CD14-positive monocyte (primary cell): ENCODE data around the gene PTPRD. TPM values are rescaled to one million over a fixed set of nuclear protein-coding genes. Genes with fewer than 3 reads are reported as not detected.

Experiments used
- DNase-seq, 3 donors: peaks; one replicate each; pipeline ENCODE4 v3.0.0-alpha.2; 2011 to 2022
- H2AFZ ChIP-seq: 2 replicates; pipeline ENCODE4 v1.6.0; 2012; ENCODE audit warnings: mild to moderate bottlenecking, low read depth, low read length, inconsistent platforms; ENCODE audit not compliant: insufficient read depth, poor library complexity, severe bottlenecking
- H3K27ac ChIP-seq, 2 donors: 1 replicate in 1 of 2; 2 replicates in 1 of 2; pipeline ENCODE4 v1.5.1; 2012 to 2013; ENCODE audit warnings: low read length in 2 of 2, control low read depth in 1 of 2, inconsistent platforms in 1 of 2, low read depth in 1 of 2, mild to moderate bottlenecking in 1 of 2
- H3K27me3 ChIP-seq, 2 donors: one replicate each; pipeline versions ENCODE4 v1.6.0 to v1.6.1; 2011 to 2013; ENCODE audit warnings: low read length in 2 of 2; ENCODE audit not compliant: control insufficient read depth in 2 of 2, insufficient read depth in 2 of 2
- H3K36me3 ChIP-seq, 2 donors: replicated peaks in 1 of 2; 1 replicate in 1 of 2; 2 replicates in 1 of 2; pipeline versions ENCODE4 v1.5.1 to v1.6.1; 2012 to 2013; ENCODE audit warnings: low read length in 2 of 2, control low read depth in 1 of 2, inconsistent platforms in 1 of 2, mild to moderate bottlenecking in 1 of 2; ENCODE audit not compliant: insufficient read depth in 2 of 2, control insufficient read depth in 1 of 2
- H3K4me1 ChIP-seq, 2 donors: 1 replicate in 1 of 2; 2 replicates in 1 of 2; pipeline versions ENCODE4 v1.5.1 to v1.6.1; 2012 to 2013; ENCODE audit warnings: low read length in 2 of 2, control low read depth in 1 of 2, inconsistent platforms in 1 of 2, mild to moderate bottlenecking in 1 of 2, moderate library complexity in 1 of 2; ENCODE audit not compliant: insufficient read depth in 2 of 2, control insufficient read depth in 1 of 2
- H3K4me2 ChIP-seq: replicated peaks from 2 replicates; pipeline ENCODE3; 2012; ENCODE audit warnings: low read length, moderate library complexity, mild to moderate bottlenecking; ENCODE audit not compliant: poor library complexity, severe bottlenecking; ENCODE audit errors: extremely low read depth
- H3K4me3 ChIP-seq, 3 experiments: fragments of 200-600 bp in 1 of 3; sonication (generic) in 1 of 3; replicated peaks in 1 of 3; 1 replicate in 2 of 3; 2 replicates in 1 of 3; pipeline ENCODE4 v1.5.1; 2011 to 2013; ENCODE audit warnings: low read length in 3 of 3, mild to moderate bottlenecking in 3 of 3, control low read depth in 2 of 3, low read depth in 2 of 3, inconsistent platforms in 1 of 3, moderate library complexity in 1 of 3
- H3K79me2 ChIP-seq: 2 replicates; pipeline ENCODE4 v1.6.0; 2012; ENCODE audit warnings: mild to moderate bottlenecking, control low read depth, inconsistent platforms, low read length, moderate library complexity; ENCODE audit not compliant: insufficient read depth
- H3K9ac ChIP-seq: 2 replicates; pipeline ENCODE4 v1.6.0; 2017; ENCODE audit warnings: low read length, mild to moderate bottlenecking; ENCODE audit not compliant: insufficient read depth, poor library complexity, severe bottlenecking
- H3K9me3 ChIP-seq, 2 donors: replicated peaks in 1 of 2; 1 replicate in 1 of 2; 2 replicates in 1 of 2; pipeline versions ENCODE4 v1.5.1 to v1.6.1; 2012 to 2013; ENCODE audit warnings: low read length in 2 of 2, control low read depth in 1 of 2; ENCODE audit not compliant: control insufficient read depth in 1 of 2, insufficient read depth in 1 of 2
- H4K20me1 ChIP-seq: 2 replicates; pipeline ENCODE4 v1.6.0; 2012; ENCODE audit warnings: mild to moderate bottlenecking, low read length, control low read depth, moderate library complexity; ENCODE audit not compliant: insufficient read depth
- H3K27ac Mint-ChIP-seq, 7 donors: one replicate each; pipeline ENCODE4 v1.8.0; 2020; ENCODE audit warnings: mild to moderate bottlenecking in 7 of 7, mixed read lengths in 7 of 7, moderate library complexity in 6 of 7, inconsistent platforms in 2 of 7
- H3K27me3 Mint-ChIP-seq, 3 donors: one replicate each; pipeline ENCODE4 v1.8.0; 2021 to 2022; ENCODE audit warnings: low read depth in 3 of 3, mild to moderate bottlenecking in 3 of 3, mixed read lengths in 3 of 3, moderate library complexity in 3 of 3, inconsistent platforms in 1 of 3
- H3K36me3 Mint-ChIP-seq, 2 donors: one replicate each; pipeline ENCODE4 v1.8.0; 2020; ENCODE audit warnings: mixed read lengths in 2 of 2, inconsistent platforms in 1 of 2, mild to moderate bottlenecking in 1 of 2
- H3K4me1 Mint-ChIP-seq: one replicate; pipeline ENCODE4 v1.8.0; 2020; ENCODE audit warnings: mild to moderate bottlenecking, mixed read lengths
- H3K4me3 Mint-ChIP-seq, 2 donors: one replicate each; pipeline ENCODE4 v1.8.0; 2020; ENCODE audit warnings: mild to moderate bottlenecking in 2 of 2, mixed read lengths in 2 of 2, moderate library complexity in 1 of 2
- H3K9me3 Mint-ChIP-seq, 7 donors: one replicate each; pipeline ENCODE4 v1.8.0; 2020 to 2022; ENCODE audit warnings: mixed read lengths in 7 of 7, mild to moderate bottlenecking in 6 of 7, moderate library complexity in 6 of 7, inconsistent platforms in 2 of 7
- WGBS: methylation state at CpG from one replicate; pipeline ENCODE4 v1.1.5; 2013; ENCODE audit warnings: missing lambda C conversion rate; ENCODE audit not compliant: insufficient coverage; 5-methylcytosine and 5-hydroxymethylcytosine counted together
- intact Hi-C, 2 donors: fragments of 100-400 bp; cut with micrococcal nuclease; formaldehyde crosslinking; loops; one replicate each; pipeline versions ENCODE4 v1.15.0 to v1.15.1; 2023
- polyA plus RNA-seq, 3 donors: library from polyadenylated mRNA; depleted of rRNA in 1 of 3; unstranded in 2 of 3; stranded (reverse) in 1 of 3; fragments of 300-500 nt in 2 of 3; fragments of >200 nt in 1 of 3; fragmentation: Illumina TruSeq in 2 of 3; gene quantifications; 1 replicate in 2 of 3; 2 replicates in 1 of 3; pipeline ENCODE4 v1.2.3, GENCODE V29; 2012 to 2021
- TF ChIP-seq, protein P1 (sequence below): fragments of 200-600 bp; IDR thresholded peaks from one replicate; pipeline ENCODE4 v1.8.0; 2022; ENCODE audit warnings: antibody characterized with exemption, mild to moderate bottlenecking

Gene PTPRD
- polyA plus RNA-seq, 3 donors, result not detected

DNA sequence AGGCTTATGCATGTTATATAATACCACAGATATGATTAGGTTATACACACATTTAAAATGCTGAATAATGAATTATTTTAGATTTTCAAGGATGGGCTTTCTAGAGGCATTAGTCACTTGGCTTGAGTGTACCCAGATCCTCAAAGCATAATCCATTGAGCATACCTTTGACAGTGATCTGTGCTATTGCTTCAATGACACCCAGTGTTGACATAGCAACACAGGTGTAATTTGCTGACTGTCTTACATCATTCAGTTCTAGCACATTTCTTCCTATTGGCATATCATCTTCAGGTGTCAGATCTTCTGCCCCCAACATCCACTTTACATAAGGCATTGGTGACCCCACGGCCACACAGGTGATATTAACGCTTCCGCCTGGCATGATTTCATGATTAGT lies 2091.7 kb downstream of the PTPRD start:
- H3K27ac Mint-ChIP-seq, result no peak overlapping the region

DNA sequence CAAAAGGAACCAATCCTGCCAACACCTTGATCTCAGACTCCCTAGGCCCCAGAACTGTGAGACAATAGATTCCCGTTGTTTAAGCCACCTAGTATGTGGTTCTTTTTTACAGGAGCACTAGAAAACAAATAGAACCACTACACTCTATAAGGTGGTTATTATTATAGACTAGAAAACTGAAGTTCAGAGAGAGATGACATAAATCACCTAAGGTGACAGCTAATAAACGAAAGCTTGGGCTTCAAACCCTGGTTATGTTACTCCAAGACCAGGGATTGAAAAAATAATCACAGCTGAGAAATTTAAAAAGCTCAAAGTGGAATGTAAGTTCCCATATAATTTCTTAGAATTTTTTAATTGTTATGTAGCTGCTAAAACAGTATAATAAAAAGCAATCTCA lies 2097.1 kb downstream of the PTPRD start:
- Mint-ChIP-seq H3K36me3 (no peaks in the 10 kb centered on the region), H3K9me3 (peaks cover 0 to 5% (median 0%) of the 10 kb centered on the region in 7 donors), H3K4me3 (no peak overlapping the region), H3K27me3 (peaks cover 0 to 1% (median 0%) of the 10 kb centered on the region in 3 donors), H3K4me1 (no peaks in the 10 kb centered on the region), H3K27ac (no peak overlapping the region)
- no peaks in the 10 kb centered on the region for H4K20me1 ChIP-seq
- no peaks in the 10 kb centered on the region for H3K79me2 ChIP-seq
- no peak overlapping the region for H3K4me3 ChIP-seq
- no peak for DNase-seq
- intact Hi-C loops, result no loop called here
- no peak overlapping the region for H3K9ac ChIP-seq
- TF ChIP-seq, protein P1, sequence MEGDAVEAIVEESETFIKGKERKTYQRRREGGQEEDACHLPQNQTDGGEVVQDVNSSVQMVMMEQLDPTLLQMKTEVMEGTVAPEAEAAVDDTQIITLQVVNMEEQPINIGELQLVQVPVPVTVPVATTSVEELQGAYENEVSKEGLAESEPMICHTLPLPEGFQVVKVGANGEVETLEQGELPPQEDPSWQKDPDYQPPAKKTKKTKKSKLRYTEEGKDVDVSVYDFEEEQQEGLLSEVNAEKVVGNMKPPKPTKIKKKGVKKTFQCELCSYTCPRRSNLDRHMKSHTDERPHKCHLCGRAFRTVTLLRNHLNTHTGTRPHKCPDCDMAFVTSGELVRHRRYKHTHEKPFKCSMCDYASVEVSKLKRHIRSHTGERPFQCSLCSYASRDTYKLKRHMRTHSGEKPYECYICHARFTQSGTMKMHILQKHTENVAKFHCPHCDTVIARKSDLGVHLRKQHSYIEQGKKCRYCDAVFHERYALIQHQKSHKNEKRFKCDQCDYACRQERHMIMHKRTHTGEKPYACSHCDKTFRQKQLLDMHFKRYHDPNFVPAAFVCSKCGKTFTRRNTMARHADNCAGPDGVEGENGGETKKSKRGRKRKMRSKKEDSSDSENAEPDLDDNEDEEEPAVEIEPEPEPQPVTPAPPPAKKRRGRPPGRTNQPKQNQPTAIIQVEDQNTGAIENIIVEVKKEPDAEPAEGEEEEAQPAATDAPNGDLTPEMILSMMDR, result no peak
- WGBS, result no CpG with 5 or more reads among the region's 2 CpGs
- no peaks in the 10 kb centered on the region for H3K4me1 ChIP-seq
- H3K27me3 ChIP-seq, result no peaks in the 10 kb centered on the region
- no peak overlapping the region for H3K27ac ChIP-seq
- H3K9me3 ChIP-seq, result no peaks in the 10 kb centered on the region
- H3K4me2 ChIP-seq, result no peak overlapping the region
- no peak overlapping the region for H2AFZ ChIP-seq
- H3K36me3 ChIP-seq, result no peaks in the 10 kb centered on the region

More for the DNA sequence above, 2091.7 kb downstream of the PTPRD start:
- Histone ChIP-seq H3K4me3 (no peak overlapping the region), H2AFZ (no peak overlapping the region), H3K36me3 (no peaks in the 10 kb centered on the region), H3K4me1 (no peaks in the 10 kb centered on the region), H3K27ac (no peak overlapping the region), H4K20me1 (no peaks in the 10 kb centered on the region), H3K27me3 (no peaks in the 10 kb centered on the region), H3K79me2 (no peaks in the 10 kb centered on the region), H3K9ac (no peak overlapping the region), H3K4me2 (no peak overlapping the region), H3K9me3 (no peaks in the 10 kb centered on the region)
- peaks cover 0 to 5% (median 0%) of the 10 kb centered on the region in 7 donors for H3K9me3 Mint-ChIP-seq
- H3K36me3 Mint-ChIP-seq, result no peaks in the 10 kb centered on the region
- no peak for DNase-seq
- H3K4me3 Mint-ChIP-seq, result no peak overlapping the region
- no CpG with 5 or more reads among the region's 3 CpGs for WGBS
- peaks cover 0 to 1% (median 0%) of the 10 kb centered on the region in 3 donors for H3K27me3 Mint-ChIP-seq
- intact Hi-C loops, result no loop called here
- H3K4me1 Mint-ChIP-seq, result no peaks in the 10 kb centered on the region
- TF ChIP-seq, protein P1, result no peak
